ENCODE results near the gene TANGO2.

TANGO2 gene

GRCh38 chr22:20032407-20032991 lies 11.6 kb downstream of the TANGO2 start:
- Histone ChIP-seq H3K18ac (ENCODE audit: low read length) (no peak overlapping the region), H3K79me2 (ENCODE audit: control insufficient read depth, insufficient read depth, low read length, poor library complexity) (no peaks in the 10 kb centered on the region), H3K4me2 (ENCODE audit: low read length) (no peak overlapping the region), H3K4me1 (ENCODE audit: control insufficient read depth in 1 of 2, insufficient read depth in 2 of 2, low read length in 2 of 2) (no peaks in the 10 kb centered on the region), H4K91ac (ENCODE audit: low read depth, low read length) (no peak overlapping the region), H2BK5ac (ENCODE audit: low read depth, low read length, poor library complexity) (no peak overlapping the region), H3K23ac (ENCODE audit: low read length) (no peak overlapping the region), H3K4me3 (ENCODE audit: low read depth, low read length) (no peak overlapping the region), H4K8ac (ENCODE audit: low read depth, low read length) (no peak overlapping the region), H3K27ac (ENCODE audit: low read depth, low read length) (no peak overlapping the region), H4K12ac (ENCODE audit: low read depth, low read length) (no peak overlapping the region), H3K14ac (ENCODE audit: low read length) (no peak overlapping the region), H2AK5ac (ENCODE audit: low read length) (no peak overlapping the region), H3K36me3 (ENCODE audit: control insufficient read depth in 1 of 2, insufficient read depth in 2 of 2, low read length in 2 of 2) (peaks cover 11 to 15% of the 10 kb centered on the region in 2 experiments), H3K27me3 (ENCODE audit: insufficient read depth, low read length) (no peaks in the 10 kb centered on the region), H3K4ac (ENCODE audit: low read depth, low read length) (no peak overlapping the region), H3K9me3 (ENCODE audit: insufficient read depth, low read depth, low read length) (peaks cover 3% of the 10 kb centered on the region), H3K79me1 (ENCODE audit: low read length) (no peaks in the 10 kb centered on the region), H3K9ac (ENCODE audit: low read length) (no peak overlapping the region), H2AFZ (ENCODE audit: insufficient read depth, low read length, poor library complexity) (no peak overlapping the region), H2BK120ac (ENCODE audit: insufficient read depth, low read length, poor library complexity) (no peak overlapping the region), H2BK12ac (ENCODE audit: low read length) (no peak overlapping the region)
- no peak for DNase-seq
- no CpG with 5 or more reads among the region's 7 CpGs for WGBS (ENCODE audit: extremely low coverage, insufficient coverage, insufficient read length)

GRCh38 chr22:20033045-20033706 lies 12.3 kb downstream of the TANGO2 start:
- H3K36me3 ChIP-seq (ENCODE audit: control insufficient read depth in 1 of 2, insufficient read depth in 2 of 2, low read length in 2 of 2), result peaks cover 11 to 16% of the 10 kb centered on the region in 2 experiments
- no peak overlapping the region for H2BK120ac ChIP-seq (ENCODE audit: insufficient read depth, low read length, poor library complexity)
- H3K9me3 ChIP-seq (ENCODE audit: insufficient read depth, low read depth, low read length), result peaks cover 3% of the 10 kb centered on the region
- no peak for DNase-seq
- H4K91ac ChIP-seq (ENCODE audit: low read depth, low read length), result no peak overlapping the region
- no peaks in the 10 kb centered on the region for H3K27me3 ChIP-seq (ENCODE audit: insufficient read depth, low read length)
- H2AFZ ChIP-seq (ENCODE audit: insufficient read depth, low read length, poor library complexity), result no peak overlapping the region
- no peak overlapping the region for H2BK5ac ChIP-seq (ENCODE audit: low read depth, low read length, poor library complexity)
- H3K9ac ChIP-seq (ENCODE audit: low read length), result no peak overlapping the region
- H3K79me1 ChIP-seq (ENCODE audit: low read length), result no peaks in the 10 kb centered on the region
- no CpG with 5 or more reads among the region's 14 CpGs for WGBS (ENCODE audit: extremely low coverage, insufficient coverage, insufficient read length)
- H2AK5ac ChIP-seq (ENCODE audit: low read length), result no peak overlapping the region
- H3K14ac ChIP-seq (ENCODE audit: low read length), result no peak overlapping the region
- H3K27ac ChIP-seq (ENCODE audit: low read depth, low read length), result no peak overlapping the region
- no peak overlapping the region for H3K4me2 ChIP-seq (ENCODE audit: low read length)
- H4K8ac ChIP-seq (ENCODE audit: low read depth, low read length), result no peak overlapping the region
- no peaks in the 10 kb centered on the region for H3K4me1 ChIP-seq (ENCODE audit: control insufficient read depth in 1 of 2, insufficient read depth in 2 of 2, low read length in 2 of 2)
- no peak overlapping the region for H3K4ac ChIP-seq (ENCODE audit: low read depth, low read length)
- H4K12ac ChIP-seq (ENCODE audit: low read depth, low read length), result no peak overlapping the region
- H2BK12ac ChIP-seq (ENCODE audit: low read length), result no peak overlapping the region
- no peak overlapping the region for H3K23ac ChIP-seq (ENCODE audit: low read length)
- no peaks in the 10 kb centered on the region for H3K79me2 ChIP-seq (ENCODE audit: control insufficient read depth, insufficient read depth, low read length, poor library complexity)
- H3K18ac ChIP-seq (ENCODE audit: low read length), result no peak overlapping the region
- no peak overlapping the region for H3K4me3 ChIP-seq (ENCODE audit: low read depth, low read length)

GRCh38 chr22:20034143-20034542 lies 13.2 kb downstream of the TANGO2 start:
- no peak overlapping the region for H4K91ac ChIP-seq (ENCODE audit: low read depth, low read length)
- H3K4me3 ChIP-seq (ENCODE audit: low read depth, low read length), result no peak overlapping the region
- no peak overlapping the region for H3K14ac ChIP-seq (ENCODE audit: low read length)
- no peak overlapping the region for H3K4ac ChIP-seq (ENCODE audit: low read depth, low read length)
- H3K23ac ChIP-seq (ENCODE audit: low read length), result no peak overlapping the region
- no peak overlapping the region for H2BK5ac ChIP-seq (ENCODE audit: low read depth, low read length, poor library complexity)
- no peaks in the 10 kb centered on the region for H3K4me1 ChIP-seq (ENCODE audit: control insufficient read depth in 1 of 2, insufficient read depth in 2 of 2, low read length in 2 of 2)
- no peak overlapping the region for H3K4me2 ChIP-seq (ENCODE audit: low read length)
- no peak overlapping the region for H2BK120ac ChIP-seq (ENCODE audit: insufficient read depth, low read length, poor library complexity)
- H3K79me1 ChIP-seq (ENCODE audit: low read length), result no peaks in the 10 kb centered on the region
- H4K8ac ChIP-seq (ENCODE audit: low read depth, low read length), result no peak overlapping the region
- H3K79me2 ChIP-seq (ENCODE audit: control insufficient read depth, insufficient read depth, low read length, poor library complexity), result no peaks in the 10 kb centered on the region
- no peak overlapping the region for H3K27ac ChIP-seq (ENCODE audit: low read depth, low read length)
- no peak overlapping the region for H2BK12ac ChIP-seq (ENCODE audit: low read length)
- H3K36me3 ChIP-seq (ENCODE audit: control insufficient read depth in 1 of 2, insufficient read depth in 2 of 2, low read length in 2 of 2), result peaks cover 16% of the 10 kb centered on the region in 2 experiments
- H3K9ac ChIP-seq (ENCODE audit: low read length), result no peak overlapping the region
- DNase-seq, result peak; percentile 13 to 42
- H3K18ac ChIP-seq (ENCODE audit: low read length), result no peak overlapping the region
- H2AK5ac ChIP-seq (ENCODE audit: low read length), result no peak overlapping the region
- no peaks in the 10 kb centered on the region for H3K27me3 ChIP-seq (ENCODE audit: insufficient read depth, low read length)
- H3K9me3 ChIP-seq (ENCODE audit: insufficient read depth, low read depth, low read length), result peaks cover 3% of the 10 kb centered on the region
- no CpG with 5 or more reads among the region's 5 CpGs for WGBS (ENCODE audit: extremely low coverage, insufficient coverage, insufficient read length)
- no peak overlapping the region for H2AFZ ChIP-seq (ENCODE audit: insufficient read depth, low read length, poor library complexity)
- no peak overlapping the region for H4K12ac ChIP-seq (ENCODE audit: low read depth, low read length)

DNA sequence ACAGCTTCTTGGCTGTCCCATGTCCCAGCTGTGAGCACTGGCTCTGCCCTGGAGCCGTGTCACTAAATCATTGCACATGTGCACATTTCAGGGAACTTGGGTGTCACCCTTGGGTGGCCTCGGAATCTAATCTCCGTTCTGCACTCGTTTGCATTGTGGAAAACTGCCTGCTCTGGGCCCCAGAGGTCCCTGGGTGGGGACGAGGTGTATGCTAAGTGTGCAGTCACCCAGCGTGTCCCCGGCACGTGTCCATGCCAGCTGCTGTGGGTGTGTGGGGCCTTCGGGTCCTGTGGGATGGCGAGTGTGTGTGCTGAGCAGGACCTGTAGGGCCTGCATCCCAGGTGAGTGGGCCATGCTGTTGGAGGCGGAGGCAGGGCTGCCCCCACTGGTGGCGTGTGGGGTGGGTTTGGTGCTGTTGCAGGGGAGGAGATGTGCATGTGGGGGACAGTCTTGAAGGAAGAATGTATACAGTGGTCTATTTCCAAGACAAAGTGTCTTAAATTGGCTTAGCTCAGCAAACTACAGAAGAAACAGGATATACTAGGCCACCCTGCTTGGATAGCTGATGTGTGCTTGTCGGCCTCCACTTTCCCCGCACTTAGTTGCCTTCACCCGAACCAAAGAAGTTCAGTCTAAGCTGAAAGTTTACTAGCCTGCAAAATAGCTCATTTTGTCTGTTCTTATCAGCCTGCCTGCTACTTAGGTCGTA lies 14.6 kb downstream of the TANGO2 start:
- WGBS (ENCODE audit: extremely low coverage, insufficient coverage, insufficient read length), result no CpG with 5 or more reads among the region's 16 CpGs
- no peak overlapping the region for H2BK5ac ChIP-seq (ENCODE audit: low read depth, low read length, poor library complexity)

More for the DNA sequence above, 14.6 kb downstream of the TANGO2 start:
- Histone ChIP-seq H3K23ac (ENCODE audit: low read length) (no peak overlapping the region), H3K4me1 (ENCODE audit: control insufficient read depth in 1 of 2, insufficient read depth in 2 of 2, low read length in 2 of 2) (no peaks in the 10 kb centered on the region), H3K36me3 (ENCODE audit: control insufficient read depth in 1 of 2, insufficient read depth in 2 of 2, low read length in 2 of 2) (peaks cover 19 to 20% of the 10 kb centered on the region in 2 experiments), H3K9me3 (ENCODE audit: insufficient read depth, low read depth, low read length) (peaks cover 3% of the 10 kb centered on the region), H2BK120ac (ENCODE audit: insufficient read depth, low read length, poor library complexity) (no peak overlapping the region), H2AFZ (ENCODE audit: insufficient read depth, low read length, poor library complexity) (no peak overlapping the region), H4K8ac (ENCODE audit: low read depth, low read length) (no peak overlapping the region), H4K12ac (ENCODE audit: low read depth, low read length) (no peak overlapping the region), H3K27me3 (ENCODE audit: insufficient read depth, low read length) (no peaks in the 10 kb centered on the region), H3K18ac (ENCODE audit: low read length) (no peak overlapping the region), H3K4me2 (ENCODE audit: low read length) (no peak overlapping the region), H3K79me1 (ENCODE audit: low read length) (no peaks in the 10 kb centered on the region), H2AK5ac (ENCODE audit: low read length) (no peak overlapping the region), H3K27ac (ENCODE audit: low read depth, low read length) (no peak overlapping the region), H4K91ac (ENCODE audit: low read depth, low read length) (no peak overlapping the region), H3K4ac (ENCODE audit: low read depth, low read length) (no peak overlapping the region), H3K14ac (ENCODE audit: low read length) (no peak overlapping the region), H3K9ac (ENCODE audit: low read length) (no peak overlapping the region), H3K4me3 (ENCODE audit: low read depth, low read length) (no peak overlapping the region), H3K79me2 (ENCODE audit: control insufficient read depth, insufficient read depth, low read length, poor library complexity) (no peaks in the 10 kb centered on the region), H2BK12ac (ENCODE audit: low read length) (no peak overlapping the region)
- no peak for DNase-seq
